ENCODE measurements around the gene ELK3. TPM values are rescaled to one million over a fixed set of nuclear protein-coding genes. Genes with fewer than 3 reads are reported as not detected.

ELK3 gene
- total RNA-seq, 2 donors from 2014 or later, result 17.1 to 18.1 TPM

- TF ChIP-seq, protein P1, sequence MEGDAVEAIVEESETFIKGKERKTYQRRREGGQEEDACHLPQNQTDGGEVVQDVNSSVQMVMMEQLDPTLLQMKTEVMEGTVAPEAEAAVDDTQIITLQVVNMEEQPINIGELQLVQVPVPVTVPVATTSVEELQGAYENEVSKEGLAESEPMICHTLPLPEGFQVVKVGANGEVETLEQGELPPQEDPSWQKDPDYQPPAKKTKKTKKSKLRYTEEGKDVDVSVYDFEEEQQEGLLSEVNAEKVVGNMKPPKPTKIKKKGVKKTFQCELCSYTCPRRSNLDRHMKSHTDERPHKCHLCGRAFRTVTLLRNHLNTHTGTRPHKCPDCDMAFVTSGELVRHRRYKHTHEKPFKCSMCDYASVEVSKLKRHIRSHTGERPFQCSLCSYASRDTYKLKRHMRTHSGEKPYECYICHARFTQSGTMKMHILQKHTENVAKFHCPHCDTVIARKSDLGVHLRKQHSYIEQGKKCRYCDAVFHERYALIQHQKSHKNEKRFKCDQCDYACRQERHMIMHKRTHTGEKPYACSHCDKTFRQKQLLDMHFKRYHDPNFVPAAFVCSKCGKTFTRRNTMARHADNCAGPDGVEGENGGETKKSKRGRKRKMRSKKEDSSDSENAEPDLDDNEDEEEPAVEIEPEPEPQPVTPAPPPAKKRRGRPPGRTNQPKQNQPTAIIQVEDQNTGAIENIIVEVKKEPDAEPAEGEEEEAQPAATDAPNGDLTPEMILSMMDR (conservative IDR thresholded peaks at IDR 0.05), result no peak
- Histone ChIP-seq H3K4me1 (ENCODE audit: control insufficient read depth, insufficient read depth, low read length) (no peaks in the 10 kb centered on the region), H3K9ac (ENCODE audit: extremely low read depth, low read length, poor library complexity, severe bottlenecking) (no peak overlapping the region), H3K27ac (ENCODE audit: low read depth, low read length) (no peak overlapping the region), H3K9me3 (ENCODE audit: control insufficient read depth, low read length) (peaks cover 4% of the 10 kb centered on the region), H3K36me3 (ENCODE audit: control insufficient read depth, insufficient read depth, low read length) (peaks cover 56% of the 10 kb centered on the region), H3K4me3 (ENCODE audit: low read length) (no peak overlapping the region), H3K27me3 (ENCODE audit: control insufficient read depth, insufficient read depth, low read length, poor library complexity, severe bottlenecking) (no peaks in the 10 kb centered on the region)
- Mint-ChIP-seq H3K36me3 (ENCODE audit: low read depth) (peaks cover 38% of the 10 kb centered on the region), H3K27me3 (ENCODE audit: insufficient read depth) (no peaks in the 10 kb centered on the region), H3K4me3 (no peak overlapping the region), H3K9me3 (no peaks in the 10 kb centered on the region), H3K4me1 (peaks cover 3% of the 10 kb centered on the region), H3K27ac (no peak overlapping the region)
- no peak for DNase-seq
- WGBS, 2 experiments (ENCODE audit: insufficient coverage in 1 of 2, insufficient read length in 1 of 2), result 60 to 92% methylated on average over 1 of the region's 1 CpG
These were observed 114.7 kb downstream of the ELK3 start for GRCh38 chr12:96308881-96309280.

GRCh38 chr12:96310067-96310466, 115.9 kb downstream of the ELK3 start:
- TF ChIP-seq, protein P1 (conservative IDR thresholded peaks at IDR 0.05), result no peak
- Mint-ChIP-seq H3K4me1 (peaks cover 4% of the 10 kb centered on the region), H3K27ac (no peak overlapping the region), H3K36me3 (ENCODE audit: low read depth) (peaks cover 38% of the 10 kb centered on the region), H3K4me3 (no peak overlapping the region), H3K9me3 (no peaks in the 10 kb centered on the region), H3K27me3 (ENCODE audit: insufficient read depth) (no peaks in the 10 kb centered on the region)
- Histone ChIP-seq H3K9ac (ENCODE audit: extremely low read depth, low read length, poor library complexity, severe bottlenecking) (no peak overlapping the region), H3K27me3 (ENCODE audit: control insufficient read depth, insufficient read depth, low read length, poor library complexity, severe bottlenecking) (no peaks in the 10 kb centered on the region), H3K27ac (ENCODE audit: low read depth, low read length) (no peak overlapping the region), H3K9me3 (ENCODE audit: control insufficient read depth, low read length) (peaks cover 4% of the 10 kb centered on the region), H3K4me1 (ENCODE audit: control insufficient read depth, insufficient read depth, low read length) (no peaks in the 10 kb centered on the region), H3K36me3 (ENCODE audit: control insufficient read depth, insufficient read depth, low read length) (peaks cover 62% of the 10 kb centered on the region), H3K4me3 (ENCODE audit: low read length) (no peak overlapping the region)
- WGBS, 2 experiments (ENCODE audit: insufficient coverage in 1 of 2, insufficient read length in 1 of 2), result 88% methylated on average over 2 of the region's 3 CpGs; no CpG with 5 or more reads in 1 of the 2 experiments
- no peak for DNase-seq

- Mint-ChIP-seq H3K27me3 (ENCODE audit: insufficient read depth) (no peaks in the 10 kb centered on the region), H3K27ac (no peak overlapping the region), H3K36me3 (ENCODE audit: low read depth) (peaks cover 33% of the 10 kb centered on the region), H3K4me3 (no peak overlapping the region), H3K4me1 (peaks cover 4% of the 10 kb centered on the region), H3K9me3 (peaks cover 2% of the 10 kb centered on the region)
- H3K27me3 ChIP-seq (ENCODE audit: control insufficient read depth, insufficient read depth, low read length, poor library complexity, severe bottlenecking), result no peaks in the 10 kb centered on the region
- no peaks in the 10 kb centered on the region for H3K4me1 ChIP-seq (ENCODE audit: control insufficient read depth, insufficient read depth, low read length)
- no peak overlapping the region for H3K9ac ChIP-seq (ENCODE audit: extremely low read depth, low read length, poor library complexity, severe bottlenecking)
- H3K36me3 ChIP-seq (ENCODE audit: control insufficient read depth, insufficient read depth, low read length), result peaks cover 62% of the 10 kb centered on the region
- WGBS, 2 experiments (ENCODE audit: insufficient coverage in 1 of 2, insufficient read length in 1 of 2), result 86% methylated on average over 1 of the region's 1 CpG; no CpG with 5 or more reads in 1 of the 2 experiments
- no peak for DNase-seq
- H3K4me3 ChIP-seq (ENCODE audit: low read length), result no peak overlapping the region
- no peak overlapping the region for H3K27ac ChIP-seq (ENCODE audit: low read depth, low read length)
- H3K9me3 ChIP-seq (ENCODE audit: control insufficient read depth, low read length), result peaks cover 4% of the 10 kb centered on the region
- TF ChIP-seq, protein P1 (conservative IDR thresholded peaks at IDR 0.05), result no peak
These were observed 117.0 kb downstream of the ELK3 start for GRCh38 chr12:96311191-96311590.

Data from endodermal cell (in vitro differentiated cells).